ENCODE measurements around the gene RIBC1.

RIBC1 gene

DNA sequence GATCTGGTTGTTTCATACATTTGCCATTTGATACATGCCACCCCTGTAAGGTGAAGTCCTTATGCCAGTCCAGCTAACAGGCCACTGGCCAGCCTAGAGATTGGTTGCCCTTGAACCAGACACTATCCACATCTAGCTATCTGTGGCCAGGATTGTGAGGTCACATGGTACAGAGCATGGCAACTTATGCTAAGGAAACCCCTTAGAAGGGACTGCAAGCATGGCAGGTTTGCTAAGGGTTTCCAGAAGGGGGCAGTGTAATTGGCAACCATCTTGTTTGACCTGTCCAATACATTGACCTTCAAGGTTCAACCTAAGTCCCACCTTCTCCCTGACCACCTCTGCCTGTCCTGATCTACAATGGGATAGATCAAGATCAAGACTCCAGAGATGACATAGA lies 47.8 kb upstream of the RIBC1 start (continued):
- TF ChIP-seq, protein P1, sequence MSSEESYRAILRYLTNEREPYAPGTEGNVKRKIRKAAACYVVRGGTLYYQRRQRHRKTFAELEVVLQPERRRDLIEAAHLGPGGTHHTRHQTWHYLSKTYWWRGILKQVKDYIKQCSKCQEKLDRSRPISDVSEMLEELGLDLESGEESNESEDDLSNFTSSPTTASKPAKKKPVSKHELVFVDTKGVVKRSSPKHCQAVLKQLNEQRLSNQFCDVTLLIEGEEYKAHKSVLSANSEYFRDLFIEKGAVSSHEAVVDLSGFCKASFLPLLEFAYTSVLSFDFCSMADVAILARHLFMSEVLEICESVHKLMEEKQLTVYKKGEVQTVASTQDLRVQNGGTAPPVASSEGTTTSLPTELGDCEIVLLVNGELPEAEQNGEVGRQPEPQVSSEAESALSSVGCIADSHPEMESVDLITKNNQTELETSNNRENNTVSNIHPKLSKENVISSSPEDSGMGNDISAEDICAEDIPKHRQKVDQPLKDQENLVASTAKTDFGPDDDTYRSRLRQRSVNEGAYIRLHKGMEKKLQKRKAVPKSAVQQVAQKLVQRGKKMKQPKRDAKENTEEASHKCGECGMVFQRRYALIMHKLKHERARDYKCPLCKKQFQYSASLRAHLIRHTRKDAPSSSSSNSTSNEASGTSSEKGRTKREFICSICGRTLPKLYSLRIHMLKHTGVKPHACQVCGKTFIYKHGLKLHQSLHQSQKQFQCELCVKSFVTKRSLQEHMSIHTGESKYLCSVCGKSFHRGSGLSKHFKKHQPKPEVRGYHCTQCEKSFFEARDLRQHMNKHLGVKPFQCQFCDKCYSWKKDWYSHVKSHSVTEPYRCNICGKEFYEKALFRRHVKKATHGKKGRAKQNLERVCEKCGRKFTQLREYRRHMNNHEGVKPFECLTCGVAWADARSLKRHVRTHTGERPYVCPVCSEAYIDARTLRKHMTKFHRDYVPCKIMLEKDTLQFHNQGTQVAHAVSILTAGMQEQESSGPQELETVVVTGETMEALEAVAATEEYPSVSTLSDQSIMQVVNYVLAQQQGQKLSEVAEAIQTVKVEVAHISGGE (tag by site-specific recombination; conservative IDR thresholded peaks at IDR 0.05; ENCODE audit: low read depth) = no peak
- no peak for TF ChIP-seq KLF7 (tag by site-specific recombination; IDR thresholded peaks at IDR 0.05; ENCODE audit: borderline replicate concordance)
- TF ChIP-seq ZNF140 (tag by site-specific recombination; IDR thresholded peaks at IDR 0.05) = no peak

DNA sequence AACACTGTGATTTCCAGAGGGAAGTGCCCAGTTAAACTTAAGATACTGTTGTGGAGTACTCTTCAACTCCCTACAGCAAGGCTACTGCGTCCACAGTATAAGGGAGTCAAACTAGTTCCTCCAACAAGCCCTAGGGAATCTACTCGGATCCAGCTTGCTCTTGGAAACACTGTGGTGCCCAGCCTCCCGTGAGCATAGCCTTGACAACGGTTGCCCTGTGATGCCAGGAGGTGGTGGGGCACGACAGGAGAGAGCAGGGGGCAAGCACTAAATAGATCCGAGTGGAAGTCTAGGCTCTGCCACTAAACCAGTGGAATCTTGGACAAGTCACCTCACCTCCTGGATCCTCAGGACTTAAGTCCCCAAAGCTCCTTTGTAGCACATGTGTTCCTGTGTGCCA lies 45.8 kb upstream of the RIBC1 start:
- no peak for TF ChIP-seq ZNF596 (tag by site-specific recombination; IDR thresholded peaks at IDR 0.05)
- no peak for TF ChIP-seq ZNF10 (tag by site-specific recombination; IDR thresholded peaks at IDR 0.05)
- TF ChIP-seq IKZF3 (tag by site-specific recombination; IDR thresholded peaks at IDR 0.05) = no peak
- TF ChIP-seq, protein P2, sequence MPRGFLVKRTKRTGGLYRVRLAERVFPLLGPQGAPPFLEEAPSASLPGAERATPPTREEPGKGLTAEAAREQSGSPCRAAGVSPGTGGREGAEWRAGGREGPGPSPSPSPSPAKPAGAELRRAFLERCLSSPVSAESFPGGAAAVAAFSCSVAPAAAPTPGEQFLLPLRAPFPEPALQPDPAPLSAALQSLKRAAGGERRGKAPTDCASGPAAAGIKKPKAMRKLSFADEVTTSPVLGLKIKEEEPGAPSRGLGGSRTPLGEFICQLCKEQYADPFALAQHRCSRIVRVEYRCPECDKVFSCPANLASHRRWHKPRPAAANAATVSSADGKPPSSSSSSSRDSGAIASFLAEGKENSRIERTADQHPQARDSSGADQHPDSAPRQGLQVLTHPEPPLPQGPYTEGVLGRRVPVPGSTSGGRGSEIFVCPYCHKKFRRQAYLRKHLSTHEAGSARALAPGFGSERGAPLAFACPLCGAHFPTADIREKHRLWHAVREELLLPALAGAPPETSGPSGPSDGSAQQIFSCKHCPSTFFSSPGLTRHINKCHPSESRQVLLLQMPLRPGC (tag by site-specific recombination; IDR thresholded peaks at IDR 0.05) = no peak
- POLR2A ChIA-PET = interaction anchor here (6.3 kb wide), 1 partner anchor 46 kb away, joined by 29 read pairs; the partner anchor contains the start of genes RIBC1 and SMC1A
- CTCF ChIA-PET = interaction anchor here (0.7 to 2.4 kb wide), 10 partner anchors 12 to 105 kb away, joined by 3 to 11 read pairs (median 4); no protein-coding TSS in a partner anchor

DNA sequence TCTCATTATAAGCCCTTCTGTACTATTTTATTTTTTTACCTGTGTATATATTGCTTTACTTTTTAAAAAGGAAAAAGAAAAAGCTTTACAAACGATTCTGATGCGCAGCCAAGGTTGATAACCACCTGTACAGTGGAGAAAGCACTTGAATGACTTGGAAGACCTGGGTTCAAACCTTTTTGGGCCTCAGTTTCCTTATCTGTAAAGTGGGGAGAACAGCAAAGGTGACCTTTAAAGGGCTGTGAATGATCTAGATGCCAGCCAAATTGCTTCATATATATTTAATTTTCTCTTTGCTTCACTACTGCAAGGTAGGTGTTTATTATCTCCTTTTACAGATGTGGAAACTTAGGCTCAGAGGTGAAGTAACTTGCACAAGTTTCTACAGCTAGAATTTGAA lies 45.2 kb upstream of the RIBC1 start:
- H3K9me3 ChIP-seq (ENCODE audit: control insufficient read depth, insufficient read depth, low read depth, low read length) = no peaks in the 10 kb centered on the region
- H3K36me3 ChIP-seq (ENCODE audit: control insufficient read depth in 2 of 2, insufficient read depth in 1 of 2, low read length in 2 of 2) = peaks cover 53 to 71% of the 10 kb centered on the region in 2 experiments
- no peak overlapping the region for H3K27ac ChIP-seq (ENCODE audit: extremely low read depth, low read depth, low read length)
- H3K4me1 ChIP-seq (ENCODE audit: control insufficient read depth, insufficient read depth, low read length) = no peaks in the 10 kb centered on the region
- H3K4me3 ChIP-seq (ENCODE audit: low read depth, low read length) = no peak overlapping the region
- ChIA-PET CTCF (interaction anchor here (0.7 to 2.4 kb wide), 2 partner anchors 17 to 65 kb away, joined by 3 to 11 read pairs; no protein-coding TSS in a partner anchor), POLR2A (interaction anchor here (6.3 kb wide), 1 partner anchor 45 kb away, joined by 29 read pairs; the partner anchor contains the start of genes RIBC1 and SMC1A)
- TF ChIP-seq, protein P3, sequence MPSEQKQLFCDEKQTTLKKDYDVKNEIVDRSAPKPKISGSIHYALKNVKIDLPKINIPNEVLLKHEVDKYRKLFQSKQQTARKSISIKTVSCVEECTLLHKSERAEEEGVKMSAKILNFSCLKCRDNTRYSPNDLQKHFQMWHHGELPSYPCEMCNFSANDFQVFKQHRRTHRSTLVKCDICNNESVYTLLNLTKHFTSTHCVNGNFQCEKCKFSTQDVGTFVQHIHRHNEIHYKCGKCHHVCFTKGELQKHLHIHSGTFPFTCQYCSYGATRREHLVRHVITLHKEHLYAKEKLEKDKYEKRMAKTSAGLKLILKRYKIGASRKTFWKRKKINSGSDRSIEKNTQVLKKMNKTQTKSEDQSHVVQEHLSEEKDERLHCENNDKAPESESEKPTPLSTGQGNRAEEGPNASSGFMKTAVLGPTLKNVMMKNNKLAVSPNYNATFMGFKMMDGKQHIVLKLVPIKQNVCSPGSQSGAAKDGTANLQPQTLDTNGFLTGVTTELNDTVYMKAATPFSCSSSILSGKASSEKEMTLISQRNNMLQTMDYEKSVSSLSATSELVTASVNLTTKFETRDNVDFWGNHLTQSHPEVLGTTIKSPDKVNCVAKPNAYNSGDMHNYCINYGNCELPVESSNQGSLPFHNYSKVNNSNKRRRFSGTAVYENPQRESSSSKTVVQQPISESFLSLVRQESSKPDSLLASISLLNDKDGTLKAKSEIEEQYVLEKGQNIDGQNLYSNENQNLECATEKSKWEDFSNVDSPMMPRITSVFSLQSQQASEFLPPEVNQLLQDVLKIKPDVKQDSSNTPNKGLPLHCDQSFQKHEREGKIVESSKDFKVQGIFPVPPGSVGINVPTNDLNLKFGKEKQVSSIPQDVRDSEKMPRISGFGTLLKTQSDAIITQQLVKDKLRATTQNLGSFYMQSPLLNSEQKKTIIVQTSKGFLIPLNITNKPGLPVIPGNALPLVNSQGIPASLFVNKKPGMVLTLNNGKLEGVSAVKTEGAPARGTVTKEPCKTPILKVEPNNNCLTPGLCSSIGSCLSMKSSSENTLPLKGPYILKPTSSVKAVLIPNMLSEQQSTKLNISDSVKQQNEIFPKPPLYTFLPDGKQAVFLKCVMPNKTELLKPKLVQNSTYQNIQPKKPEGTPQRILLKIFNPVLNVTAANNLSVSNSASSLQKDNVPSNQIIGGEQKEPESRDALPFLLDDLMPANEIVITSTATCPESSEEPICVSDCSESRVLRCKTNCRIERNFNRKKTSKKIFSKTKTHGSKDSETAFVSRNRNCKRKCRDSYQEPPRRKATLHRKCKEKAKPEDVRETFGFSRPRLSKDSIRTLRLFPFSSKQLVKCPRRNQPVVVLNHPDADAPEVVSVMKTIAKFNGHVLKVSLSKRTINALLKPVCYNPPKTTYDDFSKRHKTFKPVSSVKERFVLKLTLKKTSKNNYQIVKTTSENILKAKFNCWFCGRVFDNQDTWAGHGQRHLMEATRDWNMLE (tag by site-specific recombination; conservative IDR thresholded peaks at IDR 0.05; ENCODE audit: low read depth) = no peak
- TF ChIP-seq ZNF76 (tag by site-specific recombination; IDR thresholded peaks at IDR 0.05; ENCODE audit: borderline replicate concordance, low read depth) (no peak), ZNF239 (tag by site-specific recombination; IDR thresholded peaks at IDR 0.05) (no peak), ZNF768 (tag by site-specific recombination; IDR thresholded peaks at IDR 0.05) (no peak), ZBTB21 (tag by site-specific recombination; IDR thresholded peaks at IDR 0.05) (no peak), ZEB2 (tag by site-specific recombination; IDR thresholded peaks at IDR 0.05) (no peak), ZNF133 (tag by site-specific recombination; IDR thresholded peaks at IDR 0.05) (no peak), MEIS1 (CRISPR knock-in tag; IDR thresholded peaks at IDR 0.05; ENCODE audit: borderline replicate concordance) (no peak), PRDM1 (tag by site-specific recombination; IDR thresholded peaks at IDR 0.05) (no peak), SP2 (tag by site-specific recombination; IDR thresholded peaks at IDR 0.05) (no peak), ZNF707 (tag by site-specific recombination; IDR thresholded peaks at IDR 0.05) (no peak), ZFP69B (tag by site-specific recombination; IDR thresholded peaks at IDR 0.05) (no peak), FEZF1 (tag by site-specific recombination; IDR thresholded peaks at IDR 0.05) (no peak)
- TF ChIP-seq, protein P4, sequence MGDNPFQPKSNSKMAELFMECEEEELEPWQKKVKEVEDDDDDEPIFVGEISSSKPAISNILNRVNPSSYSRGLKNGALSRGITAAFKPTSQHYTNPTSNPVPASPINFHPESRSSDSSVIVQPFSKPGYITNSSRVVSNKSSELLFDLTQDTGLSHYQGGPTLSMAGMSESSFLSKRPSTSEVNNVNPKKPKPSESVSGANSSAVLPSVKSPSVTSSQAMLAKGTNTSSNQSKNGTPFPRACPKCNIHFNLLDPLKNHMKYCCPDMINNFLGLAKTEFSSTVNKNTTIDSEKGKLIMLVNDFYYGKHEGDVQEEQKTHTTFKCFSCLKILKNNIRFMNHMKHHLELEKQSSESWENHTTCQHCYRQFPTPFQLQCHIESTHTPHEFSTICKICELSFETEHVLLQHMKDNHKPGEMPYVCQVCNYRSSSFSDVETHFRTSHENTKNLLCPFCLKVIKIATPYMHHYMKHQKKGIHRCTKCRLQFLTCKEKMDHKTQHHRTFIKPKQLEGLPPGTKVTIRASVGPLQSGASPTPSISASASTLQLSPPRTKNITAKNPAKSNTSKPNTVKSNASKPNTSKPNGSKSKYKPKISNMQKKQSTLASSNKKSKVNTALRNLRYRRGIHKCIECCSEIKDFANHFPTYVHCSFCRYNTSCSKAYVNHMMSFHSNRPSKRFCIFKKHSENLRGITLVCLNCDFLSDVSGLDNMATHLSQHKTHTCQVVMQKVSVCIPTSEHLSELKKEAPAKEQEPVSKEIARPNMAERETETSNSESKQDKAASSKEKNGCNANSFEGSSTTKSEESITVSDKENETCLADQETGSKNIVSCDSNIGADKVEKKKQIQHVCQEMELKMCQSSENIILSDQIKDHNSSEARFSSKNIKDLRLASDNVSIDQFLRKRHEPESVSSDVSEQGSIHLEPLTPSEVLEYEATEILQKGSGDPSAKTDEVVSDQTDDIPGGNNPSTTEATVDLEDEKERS (tag by site-specific recombination; IDR thresholded peaks at IDR 0.05) = no peak

More for the DNA sequence above, 45.8 kb upstream of the RIBC1 start:
- Histone ChIP-seq H3K4me1 (ENCODE audit: control insufficient read depth, insufficient read depth, low read length) (no peaks in the 10 kb centered on the region), H3K9me3 (ENCODE audit: control insufficient read depth, insufficient read depth, low read depth, low read length) (no peaks in the 10 kb centered on the region), H3K36me3 (ENCODE audit: control insufficient read depth in 2 of 2, insufficient read depth in 1 of 2, low read length in 2 of 2) (peaks cover 47 to 65% of the 10 kb centered on the region in 2 experiments), H3K27ac (ENCODE audit: extremely low read depth, low read depth, low read length) (no peak overlapping the region), H3K4me3 (ENCODE audit: low read depth, low read length) (no peak overlapping the region)

All from HEK293 (cell line).